GM21390 (cell line): ENCODE measurements around the gene TIRAP.
"Not testable (repeated sequence)": the region's sequence is repeated elsewhere in the genome, so short reads cannot be mapped to it uniquely, and the experiment has no call there.

ENCODE experiments used
- ATAC-seq: cut with Tn5 transposase; IDR thresholded peaks from one replicate; pipeline ENCODE4 v1.9.1; 2021; ENCODE audit not compliant: unreplicated experiment

Gene TIRAP

DNA sequence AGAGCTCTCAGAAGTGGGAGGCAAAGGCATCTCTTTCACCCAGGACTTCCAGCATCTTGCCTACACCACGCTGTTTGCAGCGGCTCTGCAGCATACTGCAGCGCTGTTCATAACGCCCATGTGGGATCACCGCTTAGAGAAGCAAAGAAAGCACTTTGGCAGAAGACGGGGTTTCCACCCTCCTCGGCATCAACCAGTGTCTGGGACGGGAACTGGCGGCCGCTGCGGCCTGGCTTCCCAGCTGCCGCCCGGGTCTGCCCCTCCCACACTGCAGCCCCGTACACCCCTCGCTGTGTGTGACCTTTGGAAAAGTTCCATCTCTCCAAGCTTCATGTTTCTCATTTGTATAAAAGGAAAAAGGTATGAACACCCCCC is 545 bp upstream of the TIRAP start:
- peak; percentile 23 for ATAC-seq

DNA sequence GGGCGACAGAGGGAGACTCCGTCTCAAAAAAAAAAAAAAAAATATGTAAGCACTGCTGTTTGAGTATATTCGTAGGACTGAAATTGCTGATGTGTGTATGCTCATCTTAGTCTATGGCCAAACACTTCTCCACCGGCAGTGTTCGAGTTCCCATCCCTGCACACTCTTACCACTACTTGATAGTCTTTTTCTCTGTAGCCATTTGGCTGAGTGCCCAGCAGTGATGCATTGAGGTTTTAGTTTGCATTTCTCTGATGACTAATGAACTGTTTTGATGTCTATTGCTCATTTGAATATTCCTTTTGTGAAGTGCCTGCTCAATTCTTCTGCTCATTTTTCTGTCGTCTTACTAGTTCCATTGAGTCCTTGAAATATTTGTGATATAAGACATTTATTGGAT is 1.9 kb downstream of the TIRAP start:
- ATAC-seq = peak; percentile 52

DNA sequence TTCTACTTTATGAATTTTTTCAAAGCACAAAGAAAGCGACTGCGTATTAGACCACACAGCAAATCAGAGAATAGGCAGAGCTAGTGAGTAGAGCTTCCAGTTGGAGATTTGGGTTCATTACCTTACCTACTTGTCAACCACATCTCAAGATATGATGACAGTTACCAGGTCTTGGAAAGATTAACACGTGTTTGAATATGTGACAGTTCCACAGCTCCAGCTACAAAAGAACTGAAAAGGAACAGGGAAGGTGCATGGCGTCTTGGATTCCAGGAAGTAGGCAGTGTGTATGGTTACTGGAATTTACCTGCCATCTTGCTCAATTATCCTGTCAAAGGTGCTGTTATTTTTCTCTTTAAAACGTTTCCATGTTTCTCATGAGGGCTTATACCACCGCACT is 5.3 kb downstream of the TIRAP start:
- ATAC-seq = no peak

DNA sequence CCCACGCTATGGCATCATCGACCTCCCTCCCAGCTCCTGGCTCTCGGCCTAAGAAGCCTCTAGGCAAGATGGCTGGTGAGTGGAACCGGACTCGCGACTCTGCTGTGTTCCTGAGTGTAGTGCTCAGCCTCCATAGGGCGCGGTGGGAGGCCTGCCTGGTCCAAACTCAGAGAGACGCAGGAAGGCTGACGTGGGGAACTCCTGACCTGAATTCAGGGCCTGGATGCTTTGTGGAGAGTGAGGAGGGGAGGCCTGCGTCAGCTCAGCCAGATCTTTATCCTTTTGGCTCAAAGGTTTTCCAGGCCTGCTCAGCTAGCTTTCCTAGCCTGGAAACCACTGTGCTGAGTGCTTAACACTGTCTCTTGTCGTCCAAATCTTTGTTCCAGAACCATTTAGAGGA is 8.0 kb downstream of the TIRAP start:
- no peak for ATAC-seq

DNA sequence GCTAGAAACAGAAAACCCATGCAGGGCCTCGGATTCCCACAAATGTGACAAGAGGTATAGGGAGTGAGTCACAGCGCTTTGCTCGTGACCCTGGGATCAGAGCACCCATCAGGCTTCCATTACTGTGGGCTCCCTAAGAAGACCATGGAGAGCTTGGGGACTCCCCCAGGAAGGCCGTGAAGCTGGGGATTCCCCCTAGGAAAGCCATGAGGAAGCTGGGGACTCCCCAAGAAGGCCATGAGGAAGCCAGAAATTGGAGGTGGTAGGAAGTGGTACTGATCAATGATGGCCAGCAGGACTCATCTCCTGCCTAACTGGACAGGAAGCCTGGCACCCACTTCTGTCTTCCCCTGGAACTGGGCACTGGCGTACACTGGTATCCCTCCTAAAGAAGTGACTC is 10.8 kb downstream of the TIRAP start:
- ATAC-seq = no peak

DNA sequence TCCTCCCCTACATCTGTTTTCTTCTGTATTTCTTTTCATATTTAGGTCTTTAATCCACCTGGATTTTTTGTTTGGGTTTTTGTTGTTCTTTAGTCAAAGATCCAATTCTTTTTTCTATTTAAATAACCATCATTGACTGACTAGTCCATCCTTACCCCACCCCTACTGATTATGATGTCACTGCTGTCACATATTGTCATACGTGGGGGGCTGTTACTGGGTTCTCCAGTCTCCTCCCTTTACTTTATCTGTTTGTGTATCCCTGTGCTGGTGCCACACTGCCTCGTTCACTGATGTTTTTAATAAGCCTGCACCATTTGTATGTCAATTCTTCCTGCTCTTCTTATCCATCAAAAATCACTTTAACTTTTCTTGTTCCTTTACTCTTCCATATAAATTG is 14.1 kb downstream of the TIRAP start:
- ATAC-seq = no peak

DNA sequence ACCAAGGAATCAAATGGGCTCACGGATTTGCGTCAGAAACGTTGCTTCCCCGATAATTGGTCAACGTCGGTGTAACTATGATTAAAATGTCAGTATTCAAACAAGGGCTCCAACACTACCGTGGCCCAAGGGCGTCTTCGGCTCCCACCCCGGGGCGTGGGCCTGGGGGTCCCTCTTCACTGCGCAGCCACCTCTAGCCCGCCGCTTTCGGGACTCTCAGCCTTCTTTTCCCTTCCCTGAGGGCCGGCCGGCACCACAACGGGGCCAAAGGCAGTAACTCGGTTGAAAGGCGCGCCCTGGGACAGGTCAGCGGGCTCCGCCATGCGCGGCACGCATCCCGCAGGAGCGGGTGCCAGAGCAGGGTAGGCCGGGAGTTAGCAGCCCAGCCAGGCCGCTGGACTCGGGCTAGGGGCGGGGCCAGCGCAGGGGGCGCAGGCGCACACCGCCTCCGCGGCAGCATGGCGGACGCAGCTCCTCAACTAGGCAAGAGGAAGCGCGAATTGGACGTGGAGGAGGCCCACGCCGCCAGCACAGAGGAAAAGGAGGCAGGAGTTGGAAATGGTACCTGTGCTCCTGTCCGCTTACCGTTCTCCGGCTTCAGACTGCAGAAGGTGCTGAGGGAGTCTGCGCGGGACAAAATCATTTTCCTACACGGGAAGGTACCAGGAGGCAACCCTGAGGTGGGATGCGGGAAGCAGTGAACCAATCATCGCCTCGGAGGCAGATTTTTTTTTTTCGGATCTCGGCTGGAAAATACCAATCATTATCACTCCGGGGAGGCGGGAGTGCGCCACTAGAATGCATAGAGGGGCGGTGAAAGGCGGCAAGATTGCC is 20.9 kb downstream of the TIRAP start, which contains the start of gene DCPS:
Gene DCPS (plus strand): TSS at position 438 of the 834 bp plus-strand sequence. CDS start 21 bp downstream, at position 459.
- peak; percentile 85 for ATAC-seq

DNA sequence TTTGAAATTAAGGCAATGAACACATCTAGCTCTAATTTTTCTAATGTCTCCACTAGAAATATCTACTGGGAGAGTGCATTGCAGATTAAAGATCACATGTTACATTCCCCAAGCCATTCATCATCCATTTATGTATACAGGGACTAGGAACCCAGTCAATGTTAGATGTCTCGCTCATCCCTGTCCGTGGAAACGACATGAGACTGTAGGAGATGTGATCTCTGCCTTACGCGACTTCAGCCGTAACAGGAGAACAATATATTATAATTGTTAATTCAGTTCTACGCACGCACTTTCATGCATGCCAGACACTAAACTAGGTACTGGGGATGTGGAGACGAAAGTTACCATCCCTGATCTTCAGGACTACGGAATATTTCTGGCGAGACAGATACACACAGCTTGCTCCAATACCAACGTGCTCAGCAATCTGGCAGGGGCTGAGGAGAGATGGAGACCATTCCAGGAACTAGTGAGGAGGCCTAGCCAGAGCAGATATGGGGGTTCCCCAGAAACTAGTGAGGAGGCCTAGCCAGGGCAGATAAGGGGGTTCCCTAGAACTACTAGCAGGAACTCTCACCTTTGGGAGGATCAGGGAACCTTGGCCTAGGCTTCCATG is 21.7 kb downstream of the TIRAP start:
- no peak for ATAC-seq

DNA sequence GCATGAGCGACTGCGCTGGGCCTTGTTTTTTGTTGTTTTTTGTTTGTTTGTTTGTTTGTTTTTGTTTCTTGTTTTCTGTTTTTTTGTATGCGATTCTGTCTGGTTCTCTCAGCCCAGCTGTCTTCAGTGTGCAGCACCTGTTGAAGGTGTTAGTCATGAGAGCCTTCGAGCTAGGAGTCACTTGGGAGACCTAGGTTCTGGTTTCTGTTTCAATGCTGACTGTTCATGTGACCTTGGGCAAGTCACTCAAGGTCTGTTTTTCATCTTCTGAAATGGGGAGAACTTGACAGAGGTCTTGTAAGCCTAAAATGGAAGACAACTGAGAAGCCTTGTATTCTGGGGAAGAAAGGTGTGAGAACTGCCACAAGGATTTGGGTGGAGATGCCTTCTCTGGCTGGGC is 22.8 kb downstream of the TIRAP start:
- ATAC-seq = peak; percentile 67

DNA sequence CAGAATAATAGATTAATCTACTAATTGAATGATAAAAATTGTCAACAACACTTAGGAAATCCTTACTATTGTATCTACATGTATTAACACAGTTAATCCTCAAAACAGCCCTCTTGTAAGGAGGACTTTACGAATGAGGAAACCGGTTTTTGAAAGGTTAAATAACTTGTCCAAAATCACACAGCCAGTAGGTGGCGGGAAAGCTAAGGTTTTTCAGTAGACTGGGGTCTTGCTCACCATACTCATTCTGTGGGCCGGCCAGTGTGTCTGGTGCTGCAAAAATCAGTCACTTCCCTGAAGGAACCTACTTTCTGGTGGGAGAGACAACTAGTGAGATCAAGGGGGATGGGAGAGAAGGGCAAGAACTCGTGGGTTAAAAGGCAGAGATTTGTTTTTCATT is 24.8 kb downstream of the TIRAP start:
- ATAC-seq = no peak

DNA sequence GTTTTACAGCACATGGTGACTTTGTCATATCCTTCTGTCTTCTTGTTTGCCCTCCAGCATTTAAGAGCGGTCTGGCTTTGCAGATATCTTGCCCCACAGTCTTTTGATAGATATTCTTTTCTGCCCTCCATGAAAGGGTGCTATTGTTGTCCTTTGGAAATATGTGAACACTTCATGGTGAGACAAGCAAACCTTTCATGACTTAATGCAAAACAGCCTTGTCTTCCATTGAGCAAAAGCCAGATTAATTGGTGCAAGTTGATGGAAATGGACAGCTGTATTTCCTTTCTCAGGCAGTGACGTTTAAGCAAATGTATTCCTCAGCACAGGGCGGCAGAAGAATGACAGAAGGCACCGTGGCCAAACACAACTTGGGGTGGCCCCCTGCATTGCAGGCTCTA is 25.4 kb downstream of the TIRAP start:
- ATAC-seq = no peak

DNA sequence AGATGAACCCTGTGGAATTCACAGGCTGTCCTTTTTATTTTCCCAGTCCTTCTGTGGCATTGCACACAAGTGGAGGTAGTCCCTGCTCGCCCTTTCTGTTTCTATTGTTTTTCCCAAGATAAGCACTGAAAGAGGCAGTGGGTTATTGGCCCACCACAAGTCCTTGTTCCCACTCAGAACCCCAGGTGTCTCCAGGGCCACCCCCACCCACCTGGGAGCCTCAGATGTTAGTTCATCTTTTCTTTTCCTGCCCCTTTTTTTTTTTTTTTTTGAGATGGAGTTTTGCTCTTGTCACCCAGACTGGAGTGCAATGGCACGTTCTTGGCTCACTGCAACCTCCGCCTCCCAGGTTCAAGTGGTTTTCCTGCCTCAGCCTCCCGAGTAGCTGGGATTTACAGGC is 25.9 kb downstream of the TIRAP start:
- not testable (repeated sequence) for ATAC-seq

DNA sequence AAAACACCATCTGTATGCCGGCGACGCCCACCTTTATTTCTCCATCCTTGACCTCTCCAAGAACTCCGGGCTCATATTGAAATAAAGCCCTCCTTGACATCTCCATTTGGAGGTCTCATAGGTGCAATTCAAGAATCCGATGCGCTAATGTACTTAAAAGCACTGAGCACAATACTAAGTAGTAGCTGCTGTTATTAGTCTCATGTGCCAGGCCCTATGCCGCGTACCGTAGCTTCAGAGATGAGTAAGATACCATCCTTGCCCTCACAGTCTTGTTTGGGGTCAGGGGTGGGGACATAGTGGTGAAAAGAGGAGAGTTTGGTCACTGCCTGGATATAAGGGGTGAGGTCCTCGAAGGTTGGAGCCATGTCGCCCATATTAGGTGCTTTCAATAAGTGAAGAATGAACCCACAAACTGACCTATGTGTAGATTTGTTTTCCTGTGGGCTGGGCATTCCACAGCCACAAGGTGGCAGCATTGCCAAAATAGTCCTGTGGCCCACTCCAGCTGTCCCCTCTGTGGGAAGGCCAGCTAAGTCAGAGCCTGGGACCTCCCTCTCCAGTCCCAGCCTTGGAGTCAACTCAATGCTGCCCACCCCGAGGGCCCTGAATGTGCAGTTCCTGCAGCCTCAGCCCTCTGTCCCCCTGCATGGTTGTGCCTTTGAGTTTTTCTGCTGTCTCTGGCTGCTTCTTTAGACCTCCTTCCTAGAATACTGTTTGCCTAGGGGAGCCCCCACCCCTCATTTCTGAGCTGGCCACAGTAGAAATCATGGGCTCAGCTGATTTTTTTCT is 27.5 kb downstream of the TIRAP start:
- ATAC-seq = peak; percentile 30

DNA sequence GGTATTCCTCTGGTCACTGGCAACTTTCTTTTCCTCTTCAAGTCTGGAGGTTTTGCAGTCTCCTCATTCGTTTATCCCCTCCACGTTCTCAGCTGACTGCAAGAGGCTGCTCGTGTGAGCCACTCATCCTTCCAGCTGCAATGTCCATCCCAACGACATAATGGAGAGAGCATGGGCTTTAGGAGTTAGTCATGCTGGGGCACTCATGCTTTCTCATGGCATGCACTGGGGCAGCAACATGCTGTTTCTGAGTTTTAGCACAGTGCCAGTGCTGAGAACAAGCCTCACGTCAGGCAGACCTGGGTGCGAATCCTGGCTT is 28.1 kb downstream of the TIRAP start:
- no peak for ATAC-seq

DNA sequence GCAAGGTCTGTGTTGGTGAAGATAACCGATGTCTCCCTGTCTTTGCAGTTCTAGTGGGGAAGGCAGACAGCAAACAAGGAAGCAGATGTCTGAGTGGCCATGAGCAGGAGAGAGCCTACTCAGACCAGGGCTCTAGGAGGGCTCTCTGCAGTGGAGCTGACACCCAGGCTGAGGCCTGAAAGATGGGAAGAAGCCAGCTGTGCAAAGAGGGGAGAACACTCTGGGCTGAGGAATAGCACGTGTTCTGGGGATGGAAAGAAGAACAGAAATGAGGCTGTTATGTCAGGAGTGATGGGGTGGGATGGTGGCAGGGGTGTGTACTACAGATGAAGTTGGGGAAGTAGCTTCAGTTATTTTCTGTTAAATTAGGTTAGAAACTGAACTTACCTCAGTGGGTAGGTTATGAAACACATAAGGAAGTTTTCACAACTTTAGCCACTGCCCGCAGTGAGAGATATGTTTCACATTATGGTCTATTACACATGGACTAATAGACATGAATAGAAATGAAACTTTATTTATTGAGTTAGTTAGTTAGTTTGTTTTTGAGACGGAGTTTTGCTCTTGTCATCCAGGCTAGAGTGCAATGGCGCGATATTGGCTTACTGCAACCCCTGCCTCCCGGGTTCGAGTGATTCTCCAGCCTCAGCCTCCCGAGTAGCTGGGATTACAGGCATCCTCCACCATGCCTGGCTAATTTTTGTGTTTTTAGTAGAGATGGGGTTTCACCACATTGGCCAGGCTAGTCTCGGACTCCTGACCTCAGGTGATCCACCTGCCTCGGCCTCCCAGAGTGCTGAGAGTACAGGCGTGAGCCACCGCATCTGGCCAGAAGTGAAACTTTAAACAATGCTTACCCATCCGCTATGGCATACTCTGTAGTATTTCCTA is 28.8 kb downstream of the TIRAP start:
- peak; percentile 73 for ATAC-seq

DNA sequence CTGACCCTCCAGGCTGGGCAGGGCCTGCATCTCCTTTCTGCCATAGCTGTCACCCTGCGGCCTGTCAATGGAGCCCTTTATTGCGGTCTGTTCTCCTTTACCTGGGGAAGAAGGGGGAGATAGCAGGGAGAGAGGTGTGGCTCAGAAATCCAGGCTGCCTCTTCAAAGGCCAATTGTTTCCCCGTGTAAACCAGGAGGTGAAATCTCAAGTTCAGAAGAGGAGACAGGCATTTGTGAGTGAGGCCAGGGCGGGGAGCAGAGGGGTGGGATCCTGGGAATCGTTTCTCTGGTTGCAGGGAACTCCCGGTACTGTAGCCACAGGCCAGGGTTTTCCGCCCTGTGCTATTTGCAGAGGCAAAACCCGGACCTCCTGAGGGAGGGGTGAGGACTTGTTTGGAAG is 30.1 kb downstream of the TIRAP start:
- no peak for ATAC-seq

DNA sequence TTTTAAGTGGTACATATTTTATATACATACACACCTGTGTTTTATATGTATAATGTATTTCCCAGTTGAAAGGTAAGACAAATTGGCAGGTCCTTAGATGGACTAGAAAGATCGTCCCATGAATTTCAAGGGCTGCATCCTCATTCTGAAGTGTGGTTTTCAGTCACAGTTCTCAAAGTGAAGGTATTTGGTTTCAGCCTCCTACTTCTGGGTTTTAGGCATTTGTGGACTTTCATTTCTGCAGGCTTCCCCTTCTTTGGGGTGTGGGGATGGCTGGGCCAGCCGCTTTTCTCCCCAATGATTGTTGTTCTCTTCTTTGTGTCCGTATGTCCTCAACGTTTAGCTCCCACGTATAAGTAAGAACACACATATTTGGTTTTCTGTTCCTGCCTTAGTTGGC is 30.9 kb downstream of the TIRAP start:
- ATAC-seq = no peak

DNA sequence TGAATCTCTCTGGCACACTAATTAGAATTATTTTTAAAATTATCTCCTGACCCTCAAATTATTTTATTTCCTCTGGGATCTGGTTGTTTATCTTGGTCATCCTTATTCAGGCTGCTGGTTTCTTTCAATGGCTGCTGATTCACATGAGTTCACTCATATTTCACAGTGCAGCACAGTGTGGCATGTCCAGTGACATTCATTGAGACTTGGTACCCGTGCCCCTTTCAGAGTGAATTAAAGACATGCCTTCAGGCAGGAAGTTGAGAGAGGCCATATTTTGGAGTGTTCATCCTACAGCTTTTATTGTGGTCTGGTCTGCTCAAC is 34.5 kb downstream of the TIRAP start:
- ATAC-seq = no peak

DNA sequence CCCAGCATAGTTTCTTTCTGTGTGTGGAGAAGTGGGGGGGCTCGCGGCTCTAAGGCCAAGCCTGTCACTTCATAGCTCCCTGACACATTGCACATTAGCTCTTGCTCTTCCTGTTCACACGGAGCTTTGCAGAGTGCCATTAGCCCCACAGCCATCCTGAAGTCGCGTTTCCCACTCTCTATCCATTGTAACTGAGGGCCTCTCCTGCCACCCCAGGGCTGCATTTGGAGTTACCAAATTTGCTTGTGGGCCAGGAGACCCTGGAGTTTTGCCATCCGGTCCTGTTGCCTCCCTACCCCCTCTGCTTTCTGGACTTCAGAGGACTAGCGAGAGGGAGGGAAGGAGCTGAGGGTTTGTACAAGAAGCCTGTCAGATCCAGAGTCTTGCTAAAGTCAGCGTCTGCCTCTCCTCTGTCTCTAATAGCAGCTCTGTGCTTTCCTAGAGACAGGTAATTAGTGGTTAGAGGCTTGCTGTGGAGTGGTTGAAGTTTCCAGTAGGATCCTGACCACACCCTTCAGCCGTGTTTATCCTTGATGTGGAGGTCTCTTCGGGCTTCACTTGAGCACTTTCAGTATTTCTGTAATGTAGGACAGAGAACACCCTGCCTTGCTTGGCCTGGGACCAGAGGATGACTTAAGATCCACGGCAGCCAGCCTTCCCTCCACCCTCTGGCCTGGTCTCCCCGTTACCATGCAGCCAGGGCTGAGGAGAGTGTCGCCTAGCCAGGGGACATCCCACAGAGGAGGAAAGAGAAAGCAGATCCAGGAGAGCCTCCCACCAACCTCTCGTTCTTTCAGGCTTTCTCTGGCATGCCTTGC is 35.1 kb downstream of the TIRAP start:
- ATAC-seq = peak; percentile 40
